Measurements from ENCODE around the gene TLCD4.

Gene TLCD4

DNA sequence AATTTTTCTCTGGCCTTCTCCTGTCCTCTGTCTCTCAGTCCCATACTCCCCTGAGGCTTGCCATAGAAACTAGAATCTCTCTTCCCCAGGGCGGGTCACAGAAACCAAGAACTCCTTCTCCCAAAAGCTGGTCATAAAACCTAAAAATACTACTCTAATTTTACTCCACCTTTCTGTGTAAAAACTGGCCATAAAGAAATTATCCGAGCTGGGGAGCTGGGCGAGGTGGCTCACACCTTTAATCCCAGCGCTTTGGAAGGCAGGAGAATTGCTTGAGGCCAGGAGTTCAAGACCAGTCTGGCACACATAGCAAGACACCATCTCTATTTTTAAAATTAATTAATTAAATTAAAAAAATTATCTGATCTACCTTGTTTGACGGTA, 47.5 kb upstream of the TLCD4 start:
- H3K27ac ChIP-seq (ENCODE audit: low read length), result no peak overlapping the region
- no peaks in the 10 kb centered on the region for H3K27me3 ChIP-seq (replicated peaks; ENCODE audit: insufficient read depth, low read length)

DNA sequence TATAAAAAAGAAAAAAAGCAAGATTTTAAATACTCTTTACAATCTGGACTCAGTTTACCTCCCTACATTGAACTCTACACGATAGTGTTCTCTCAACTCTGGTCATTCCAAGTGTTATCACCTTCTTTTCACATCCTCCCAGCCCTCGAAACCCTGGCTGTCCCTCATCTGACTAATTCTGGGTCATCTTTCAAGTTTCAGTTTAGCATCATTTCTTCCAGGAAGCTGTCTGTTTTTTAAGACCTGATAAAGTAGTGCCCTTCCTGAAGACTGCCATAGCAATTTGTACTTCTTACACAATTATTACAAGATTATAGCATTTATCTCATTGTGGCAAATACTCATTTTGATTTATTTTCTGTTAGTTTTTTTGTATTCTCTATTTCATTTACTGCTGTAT, 45.6 kb upstream of the TLCD4 start:
- H3K4me3 ChIP-seq (ENCODE audit: low read length), result peak overlapping the region; percentile 86; the same call in 1 of the 2 replicates
- no peaks in the 10 kb centered on the region for H3K4me1 ChIP-seq (ENCODE audit: low read length)
- no peak overlapping the region for H2AFZ ChIP-seq (ENCODE audit: low read length)
- no peaks in the 10 kb centered on the region for H3K9me3 ChIP-seq (replicated peaks; ENCODE audit: insufficient read depth, low read length)
- H4K20me1 ChIP-seq (ENCODE audit: insufficient read depth, low read length), result no peaks in the 10 kb centered on the region
- no peaks in the 10 kb centered on the region; the same call in 1 of the 2 replicates for H3F3A ChIP-seq (ENCODE audit: insufficient read depth, low read length)
- H3K27me3 ChIP-seq (replicated peaks; ENCODE audit: insufficient read depth, low read length), result no peaks in the 10 kb centered on the region
- peak overlapping the region; percentile 74 for H3K4me2 ChIP-seq (ENCODE audit: low read depth, low read length)
- H3K9ac ChIP-seq (ENCODE audit: low read length), result no peak overlapping the region
- H3K79me2 ChIP-seq (ENCODE audit: low read length), result no peaks in the 10 kb centered on the region
- H3K9me2 ChIP-seq (replicated peaks; ENCODE audit: insufficient read depth, low read length), result no peaks in the 10 kb centered on the region
- no peak for DNase-seq
- no peaks in the 10 kb centered on the region for H3K36me3 ChIP-seq (replicated peaks; ENCODE audit: insufficient read depth, low read length)
- no peak overlapping the region for H3K27ac ChIP-seq (ENCODE audit: low read length)
- TF ChIP-seq, protein P1, sequence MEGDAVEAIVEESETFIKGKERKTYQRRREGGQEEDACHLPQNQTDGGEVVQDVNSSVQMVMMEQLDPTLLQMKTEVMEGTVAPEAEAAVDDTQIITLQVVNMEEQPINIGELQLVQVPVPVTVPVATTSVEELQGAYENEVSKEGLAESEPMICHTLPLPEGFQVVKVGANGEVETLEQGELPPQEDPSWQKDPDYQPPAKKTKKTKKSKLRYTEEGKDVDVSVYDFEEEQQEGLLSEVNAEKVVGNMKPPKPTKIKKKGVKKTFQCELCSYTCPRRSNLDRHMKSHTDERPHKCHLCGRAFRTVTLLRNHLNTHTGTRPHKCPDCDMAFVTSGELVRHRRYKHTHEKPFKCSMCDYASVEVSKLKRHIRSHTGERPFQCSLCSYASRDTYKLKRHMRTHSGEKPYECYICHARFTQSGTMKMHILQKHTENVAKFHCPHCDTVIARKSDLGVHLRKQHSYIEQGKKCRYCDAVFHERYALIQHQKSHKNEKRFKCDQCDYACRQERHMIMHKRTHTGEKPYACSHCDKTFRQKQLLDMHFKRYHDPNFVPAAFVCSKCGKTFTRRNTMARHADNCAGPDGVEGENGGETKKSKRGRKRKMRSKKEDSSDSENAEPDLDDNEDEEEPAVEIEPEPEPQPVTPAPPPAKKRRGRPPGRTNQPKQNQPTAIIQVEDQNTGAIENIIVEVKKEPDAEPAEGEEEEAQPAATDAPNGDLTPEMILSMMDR (IDR thresholded peaks at IDR 0.05; ENCODE audit: low read length), result no peak
- TF ChIP-seq EZH2 (optimal IDR thresholded peaks at IDR 0.05; ENCODE audit: low read depth, low read length) (no peak), EZH2phosphoT487 (IDR thresholded peaks at IDR 0.05; ENCODE audit: low read length) (no peak)

More for the DNA sequence above, 47.5 kb upstream of the TLCD4 start:
- no peak overlapping the region for H3K4me2 ChIP-seq (ENCODE audit: low read depth, low read length)
- H3K4me3 ChIP-seq (ENCODE audit: low read length), result no peak overlapping the region
- no peaks in the 10 kb centered on the region for H4K20me1 ChIP-seq (ENCODE audit: insufficient read depth, low read length)
- no peaks in the 10 kb centered on the region for H3K4me1 ChIP-seq (ENCODE audit: low read length)
- H3K79me2 ChIP-seq (ENCODE audit: low read length), result no peaks in the 10 kb centered on the region
- no peaks in the 10 kb centered on the region for H3K9me2 ChIP-seq (replicated peaks; ENCODE audit: insufficient read depth, low read length)
- no peak overlapping the region for H2AFZ ChIP-seq (ENCODE audit: low read length)
- no peaks in the 10 kb centered on the region; the same call in 1 of the 2 replicates for H3F3A ChIP-seq (ENCODE audit: insufficient read depth, low read length)
- no peak overlapping the region for H3K9ac ChIP-seq (ENCODE audit: low read length)
- H3K36me3 ChIP-seq (replicated peaks; ENCODE audit: insufficient read depth, low read length), result no peaks in the 10 kb centered on the region
- no peak for DNase-seq
- no peaks in the 10 kb centered on the region for H3K9me3 ChIP-seq (replicated peaks; ENCODE audit: insufficient read depth, low read length)
- no peak for TF ChIP-seq EZH2 (optimal IDR thresholded peaks at IDR 0.05; ENCODE audit: low read depth, low read length)
- no peak for TF ChIP-seq EZH2phosphoT487 (IDR thresholded peaks at IDR 0.05; ENCODE audit: low read length)
- TF ChIP-seq, protein P1 (IDR thresholded peaks at IDR 0.05; ENCODE audit: low read length), result no peak

GRCh38 chr1:95072117-95072516, 45.0 kb upstream of the TLCD4 start:
- DNase-seq, result no peak
- no peaks in the 10 kb centered on the region; the same call in 1 of the 2 replicates for H3F3A ChIP-seq (ENCODE audit: insufficient read depth, low read length)
- H3K9me3 ChIP-seq (replicated peaks; ENCODE audit: insufficient read depth, low read length), result no peaks in the 10 kb centered on the region
- peak overlapping the region; percentile 74 for H3K4me2 ChIP-seq (ENCODE audit: low read depth, low read length)
- H4K20me1 ChIP-seq (ENCODE audit: insufficient read depth, low read length), result no peaks in the 10 kb centered on the region
- H3K9ac ChIP-seq (ENCODE audit: low read length), result peak overlapping the region; percentile 61; the same call in 1 of the 2 replicates
- no peaks in the 10 kb centered on the region for H3K79me2 ChIP-seq (ENCODE audit: low read length)
- H2AFZ ChIP-seq (ENCODE audit: low read length), result peak overlapping the region; percentile 84
- H3K36me3 ChIP-seq (replicated peaks; ENCODE audit: insufficient read depth, low read length), result no peaks in the 10 kb centered on the region
- no peaks in the 10 kb centered on the region for H3K27me3 ChIP-seq (replicated peaks; ENCODE audit: insufficient read depth, low read length)
- H3K4me3 ChIP-seq (ENCODE audit: low read length), result peak overlapping the region; percentile 86
- TF ChIP-seq EZH2phosphoT487 (IDR thresholded peaks at IDR 0.05; ENCODE audit: low read length) (no peak), EZH2 (optimal IDR thresholded peaks at IDR 0.05; ENCODE audit: low read depth, low read length) (no peak)
- TF ChIP-seq, protein P1 (IDR thresholded peaks at IDR 0.05; ENCODE audit: low read length), result no peak
- no peak overlapping the region; the same call in 1 of the 2 replicates for H3K27ac ChIP-seq (ENCODE audit: low read length)
- H3K4me1 ChIP-seq (ENCODE audit: low read length), result no peaks in the 10 kb centered on the region
- H3K9me2 ChIP-seq (replicated peaks; ENCODE audit: insufficient read depth, low read length), result no peaks in the 10 kb centered on the region
